HG03565 (cell line): Measurements from ENCODE around the gene PSG4.
"Not testable (repeated sequence)": the region's sequence is repeated elsewhere in the genome, so short reads cannot be mapped to it uniquely, and the experiment has no call there.

Experiments
- ATAC-seq: cut with Tn5 transposase; IDR thresholded peaks from one replicate; pipeline ENCODE4 v1.9.1; 2021; ENCODE audit warnings: mild to moderate bottlenecking, moderate library complexity; ENCODE audit not compliant: unreplicated experiment

Gene PSG4

DNA sequence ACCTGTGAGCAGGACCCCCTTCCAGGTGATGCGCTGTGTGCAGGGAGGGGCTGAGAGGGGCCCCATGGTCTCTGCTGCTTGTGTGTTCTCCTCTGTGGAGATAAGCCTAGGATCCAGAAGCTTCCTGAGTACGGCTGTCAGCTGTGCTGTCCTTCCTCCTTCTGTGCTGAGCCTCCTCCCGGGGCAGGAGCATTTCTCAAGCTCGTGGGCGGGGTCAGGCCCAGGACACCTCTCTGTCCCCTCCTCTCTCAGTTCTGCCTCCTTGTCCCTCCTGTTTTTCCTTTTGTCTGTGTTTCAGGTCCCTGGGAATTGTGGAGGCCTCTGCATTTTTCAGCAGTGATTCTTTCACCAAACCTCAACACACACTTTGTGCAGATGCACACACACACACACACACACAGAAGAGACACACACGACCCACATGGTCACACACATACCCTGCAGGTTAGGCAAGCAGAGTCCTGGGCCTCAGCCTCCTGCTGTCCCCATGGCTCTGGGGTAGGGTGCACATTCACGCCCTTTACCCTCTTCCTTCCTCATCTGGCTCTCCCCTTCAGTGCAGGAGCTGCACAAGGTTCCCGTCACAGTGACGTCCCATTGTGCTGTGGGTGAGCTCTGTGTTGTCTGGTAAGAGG, at the start of gene PSG4:
Gene PSG4, minus strand, starts transcription at position 168 of the 635 bp plus-strand sequence. Its CDS starts 102 bp downstream, at position 66.
- not testable (repeated sequence) for ATAC-seq

GRCh38 chr19:43251428-43251827, 46.0 kb upstream of the PSG4 start:
- ATAC-seq = not testable (repeated sequence)

DNA sequence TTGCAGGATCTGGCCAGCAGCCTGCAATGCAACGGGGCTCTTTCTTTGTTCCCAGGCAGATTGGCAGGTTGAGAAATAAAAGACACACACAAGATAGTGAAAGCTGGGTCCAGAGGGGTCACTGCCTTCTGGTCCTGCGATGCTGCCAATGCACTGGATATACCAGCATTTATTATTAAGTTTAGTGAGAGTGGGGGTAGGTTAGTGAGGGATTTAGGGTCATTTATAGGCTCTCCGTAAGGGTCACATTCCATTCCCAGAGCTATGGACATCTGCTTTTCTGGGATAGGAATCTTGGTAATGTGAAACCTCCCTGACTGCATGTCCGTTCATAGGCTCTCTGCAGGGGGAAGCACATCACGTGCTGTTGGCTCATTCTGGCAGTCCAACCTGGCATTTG, 44.9 kb upstream of the PSG4 start:
- not testable (repeated sequence) for ATAC-seq

- not testable (repeated sequence) for ATAC-seq
These were observed 43.2 kb upstream of the PSG4 start for GRCh38 chr19:43248635-43249002.

DNA sequence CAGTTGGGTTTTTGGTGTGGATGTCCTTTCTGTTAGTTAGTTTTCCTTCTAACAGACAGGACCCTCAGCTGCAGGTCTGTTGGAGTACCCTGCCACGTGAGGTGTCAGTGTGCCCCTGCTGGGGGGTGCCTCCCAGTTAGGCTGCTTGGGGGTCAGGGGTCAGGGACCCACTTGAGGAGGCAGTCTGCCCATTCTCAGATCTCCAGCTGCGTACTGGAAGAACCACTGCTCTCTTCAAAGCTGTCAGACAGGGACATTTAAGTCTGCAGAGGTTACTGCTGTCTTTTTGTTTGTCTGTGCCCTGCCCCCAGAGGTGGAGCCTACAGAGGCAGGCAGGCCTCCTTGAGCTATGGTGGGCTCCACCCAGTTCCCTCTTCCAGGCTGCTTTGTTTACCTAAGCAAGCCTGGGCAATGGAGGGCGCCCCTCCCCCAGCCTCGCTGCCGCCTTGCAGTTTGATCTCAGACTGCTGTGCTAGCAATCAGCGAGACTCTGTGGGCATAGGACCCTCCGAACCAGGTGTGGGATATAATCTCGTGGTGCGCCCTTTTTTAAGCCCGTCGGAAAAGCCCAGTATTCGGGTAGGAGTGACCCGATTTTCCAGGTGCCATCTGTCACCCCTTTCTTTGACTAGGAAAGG, 41.9 kb upstream of the PSG4 start:
- ATAC-seq = not testable (repeated sequence)

GRCh38 chr19:43245848-43246247, 40.4 kb upstream of the PSG4 start:
- not testable (repeated sequence) for ATAC-seq

DNA sequence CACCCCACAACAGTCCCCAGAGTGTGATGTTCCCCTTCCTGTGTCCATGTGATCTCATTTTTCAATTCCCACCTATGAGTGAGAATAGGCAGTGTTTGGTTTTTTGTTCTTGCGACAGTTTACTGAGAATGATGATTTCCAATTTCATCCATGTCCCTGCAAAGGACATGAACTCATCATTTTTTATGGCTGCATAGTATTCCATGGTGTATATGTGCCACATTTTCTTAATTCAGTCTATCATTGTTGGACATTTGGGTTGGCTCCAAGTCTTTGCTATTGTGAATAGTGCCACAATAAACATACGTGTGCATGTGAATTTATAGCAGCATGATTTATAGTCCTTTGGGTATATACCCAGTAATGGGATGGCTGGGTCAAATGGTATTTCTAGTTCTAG, 36.8 kb upstream of the PSG4 start:
- not testable (repeated sequence) for ATAC-seq

DNA sequence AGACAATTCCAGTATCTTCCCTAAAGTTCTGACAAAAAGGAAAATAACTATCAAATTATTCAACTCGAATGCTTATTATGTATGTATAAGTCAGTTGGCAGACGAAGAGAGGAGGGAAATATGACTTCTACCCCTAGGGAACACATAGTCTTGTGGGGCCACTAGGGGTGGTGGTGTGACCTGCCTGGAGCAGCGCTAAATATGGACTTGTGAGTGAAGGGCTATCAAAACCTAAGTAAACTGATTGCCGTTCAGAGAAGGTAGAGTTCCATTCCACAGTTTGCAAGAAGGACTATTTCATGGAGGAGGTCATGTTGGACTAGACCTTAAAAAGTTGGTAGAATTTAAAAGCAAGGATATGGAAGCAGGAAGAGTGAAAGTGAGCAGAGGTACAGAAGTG, 32.8 kb upstream of the PSG4 start:
- ATAC-seq = not testable (repeated sequence)

DNA sequence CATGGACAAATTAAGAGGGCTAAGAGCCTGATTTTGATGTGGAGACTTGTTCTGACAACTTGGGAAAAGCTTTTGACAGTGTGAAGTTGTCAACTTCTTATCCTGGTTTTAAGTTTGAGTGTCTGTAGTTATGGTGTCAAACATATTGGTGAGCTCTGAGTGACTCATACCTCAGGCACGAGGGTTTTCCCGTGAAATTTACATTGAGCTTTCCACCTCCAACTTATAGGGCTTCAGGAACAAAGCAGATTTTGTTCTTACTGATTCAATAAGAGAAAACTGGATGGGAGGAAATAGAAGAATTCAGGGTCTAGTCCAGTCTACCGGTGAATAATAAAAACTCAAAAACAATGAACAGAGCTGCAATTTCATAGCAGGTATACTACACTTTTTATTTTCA, 30.2 kb upstream of the PSG4 start:
- not testable (repeated sequence) for ATAC-seq

GRCh38 chr19:43229315-43229714, 23.9 kb upstream of the PSG4 start:
- no peak for ATAC-seq

- ATAC-seq = not testable (repeated sequence)
These were observed 23.3 kb upstream of the PSG4 start for GRCh38 chr19:43228730-43229129.

DNA sequence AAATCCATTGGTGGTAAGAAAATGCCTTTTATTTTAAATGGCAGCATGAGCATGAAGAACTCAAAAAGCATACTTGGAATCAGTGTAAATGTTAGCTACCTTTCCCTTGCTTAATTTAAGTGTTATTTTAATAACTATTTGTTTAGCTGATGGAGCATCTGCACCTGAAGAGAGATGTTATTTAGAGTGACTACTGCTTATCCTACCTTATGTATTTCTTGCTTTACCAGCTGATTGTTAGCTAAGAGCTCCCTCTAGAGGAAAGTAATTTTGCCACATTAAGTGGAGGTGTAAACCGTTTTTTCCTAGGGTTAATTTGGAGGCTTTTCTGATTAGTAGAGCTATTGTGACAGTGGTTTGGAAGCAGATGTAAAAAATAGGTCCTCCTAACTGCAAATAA, 21.5 kb upstream of the PSG4 start:
- ATAC-seq = not testable (repeated sequence)

GRCh38 chr19:43224855-43225253, 19.4 kb upstream of the PSG4 start:
- no peak for ATAC-seq

DNA sequence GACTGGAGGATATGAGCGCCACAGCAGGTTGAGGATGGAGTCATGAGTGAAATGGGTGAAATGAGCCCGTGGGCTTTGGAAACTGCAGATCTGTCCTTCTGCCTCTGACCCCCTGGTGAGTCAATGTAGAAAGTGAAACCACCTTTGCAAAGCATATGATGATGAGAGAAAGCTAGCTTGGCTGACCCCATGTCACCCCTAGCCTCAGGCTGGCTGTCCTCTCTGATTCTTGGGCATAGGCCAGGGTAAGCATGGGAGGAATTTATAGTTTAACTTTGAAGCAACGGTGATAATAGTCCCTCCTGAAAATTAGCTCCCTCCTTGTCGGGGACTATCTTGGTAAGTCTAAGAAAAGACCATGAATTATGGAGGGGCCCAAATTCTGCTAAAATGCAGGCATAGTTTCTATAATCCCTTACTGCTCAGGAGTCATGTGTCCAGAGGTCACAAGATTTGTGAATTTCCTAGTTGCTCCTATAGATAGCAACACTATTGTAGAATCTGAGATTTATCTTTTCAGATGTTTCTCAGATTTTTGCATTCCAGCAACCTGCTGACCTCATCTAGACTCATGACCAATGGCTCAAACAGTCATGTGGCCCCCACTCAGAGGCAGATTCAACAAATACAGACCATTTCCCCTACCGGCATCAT, 18.9 kb upstream of the PSG4 start:
- ATAC-seq = not testable (repeated sequence)

GRCh38 chr19:43221891-43222290, 16.5 kb upstream of the PSG4 start:
- ATAC-seq = not testable (repeated sequence)

- not testable (repeated sequence) for ATAC-seq
These were observed 13.7 kb upstream of the PSG4 start for GRCh38 chr19:43219136-43219535.

- not testable (repeated sequence) for ATAC-seq
These were observed 10.4 kb upstream of the PSG4 start for GRCh38 chr19:43215881-43216280.

DNA sequence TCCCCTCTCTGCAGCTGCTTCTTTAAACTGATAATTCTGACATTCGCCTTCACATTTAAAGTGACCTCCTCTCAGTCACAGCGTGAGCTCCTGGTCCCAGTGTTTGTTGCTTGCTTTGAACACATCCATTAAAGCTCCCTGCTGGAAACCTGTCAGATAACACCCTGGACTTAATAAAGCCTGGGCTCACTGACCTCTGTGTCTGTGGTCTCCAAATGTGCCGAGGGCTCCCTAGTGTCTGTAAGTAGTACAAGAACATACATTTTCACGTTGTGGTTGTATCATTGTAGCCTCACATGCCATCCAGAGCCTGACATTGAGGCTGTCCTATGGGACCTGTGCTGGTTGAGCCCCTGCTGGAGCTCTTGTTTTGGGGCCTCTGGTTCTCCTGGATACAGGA, 2.6 kb upstream of the PSG4 start:
- ATAC-seq = no peak

DNA sequence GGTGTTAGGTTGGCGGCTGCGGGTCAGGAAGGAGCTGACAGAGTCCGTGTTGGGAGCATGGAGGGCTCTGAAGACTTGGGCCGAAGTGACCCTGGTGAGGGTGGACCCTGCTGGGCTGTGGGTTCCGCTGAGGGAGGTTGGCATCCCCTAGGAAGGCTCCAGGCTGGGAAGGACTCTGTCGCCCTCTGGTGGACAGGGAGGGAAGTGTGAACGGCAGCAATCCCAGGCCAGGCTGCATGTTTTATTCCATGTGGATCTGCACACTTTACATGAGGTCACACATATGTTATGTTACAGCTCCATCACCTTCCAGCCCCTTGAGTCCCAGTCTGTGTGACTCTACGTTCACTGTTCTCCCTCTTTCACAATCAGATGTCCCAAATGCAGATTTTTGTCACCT, 1.7 kb upstream of the PSG4 start:
- not testable (repeated sequence) for ATAC-seq

DNA sequence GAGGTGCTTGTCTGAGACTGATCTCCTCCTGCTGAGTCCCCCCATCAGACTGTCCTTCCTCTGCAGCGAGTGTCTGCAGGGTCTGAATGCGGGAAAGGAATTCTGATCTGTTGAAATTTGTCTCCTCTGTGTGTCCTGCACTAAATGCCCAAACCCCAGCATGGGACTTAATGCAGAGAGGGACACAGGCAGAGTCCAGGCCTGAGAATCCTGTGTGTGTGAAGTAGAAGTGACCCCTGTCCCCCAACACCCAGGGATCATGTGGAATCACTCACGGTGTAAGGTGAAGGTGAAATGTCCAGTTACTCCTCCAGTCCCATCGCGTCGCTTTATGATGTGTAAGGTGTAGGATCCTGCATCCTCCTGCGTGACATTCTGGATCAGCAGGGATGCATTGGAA, 1.8 kb downstream of the PSG4 start:
- not testable (repeated sequence) for ATAC-seq

- not testable (repeated sequence) for ATAC-seq
These were observed 3.5 kb downstream of the PSG4 start for GRCh38 chr19:43201891-43202290.

DNA sequence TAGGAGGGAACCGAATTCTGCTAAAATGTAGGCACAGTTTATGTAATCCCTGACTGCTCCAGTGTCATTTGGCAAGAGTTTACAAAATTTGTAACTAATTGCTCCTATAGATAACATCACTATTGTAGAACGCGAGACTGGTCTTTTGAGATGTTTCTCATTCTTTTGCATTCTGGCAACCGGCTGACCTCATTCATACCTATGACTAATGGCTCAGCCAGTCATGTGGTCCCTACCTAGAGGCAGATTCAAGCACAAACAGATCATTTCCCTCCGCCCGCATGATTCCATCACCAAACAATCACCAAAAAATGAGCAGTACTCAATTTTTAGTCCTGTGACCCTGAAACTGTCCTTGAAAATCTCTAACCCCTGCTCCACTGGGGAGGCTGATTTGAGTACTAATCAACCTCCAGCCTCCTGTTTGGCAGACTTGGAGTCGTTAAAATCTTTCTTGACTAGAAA, 4.1 kb downstream of the PSG4 start:
- not testable (repeated sequence) for ATAC-seq
